GM18517 (cell line): ENCODE results near the gene CEP131.

Experiments
- ATAC-seq: cut with Tn5 transposase; IDR thresholded peaks from one replicate; pipeline ENCODE4 v1.9.1; 2021; ENCODE audit warnings: mild to moderate bottlenecking, moderate library complexity; ENCODE audit not compliant: unreplicated experiment

Gene CEP131

GRCh38 chr17:81251709-81252301 lies 29.0 kb upstream of the CEP131 start:
- ATAC-seq: no peak

- no peak for ATAC-seq
Observed at GRCh38 chr17:81251094-81251708, 28.4 kb upstream of the CEP131 start.

- no peak for ATAC-seq
Observed at GRCh38 chr17:81250286-81251093, 27.7 kb upstream of the CEP131 start.

- no peak for ATAC-seq
Observed at GRCh38 chr17:81249223-81250040, 26.7 kb upstream of the CEP131 start.

- ATAC-seq: no peak
Observed at GRCh38 chr17:81248649-81249048, 25.9 kb upstream of the CEP131 start.

- no peak for ATAC-seq
Observed at GRCh38 chr17:81247339-81247990, 24.7 kb upstream of the CEP131 start.

- no peak for ATAC-seq
Observed at GRCh38 chr17:81246679-81247338, 24.0 kb upstream of the CEP131 start.

- no peak for ATAC-seq
Observed at GRCh38 chr17:81246343-81246670, 23.5 kb upstream of the CEP131 start.

- ATAC-seq: no peak
Observed at GRCh38 chr17:81245665-81246342, 23.0 kb upstream of the CEP131 start.

GRCh38 chr17:81245024-81245664 lies 22.4 kb upstream of the CEP131 start:
- no peak for ATAC-seq

GRCh38 chr17:81244358-81245023 lies 21.7 kb upstream of the CEP131 start:
- no peak for ATAC-seq

- no peak for ATAC-seq
Observed at GRCh38 chr17:81243333-81243664, 20.5 kb upstream of the CEP131 start.

GRCh38 chr17:81242421-81243332 lies 19.9 kb upstream of the CEP131 start:
- ATAC-seq: no peak

- no peak for ATAC-seq
Observed at GRCh38 chr17:81241648-81242420, 19.1 kb upstream of the CEP131 start.

- ATAC-seq: no peak
Observed at GRCh38 chr17:81241203-81241602, 18.4 kb upstream of the CEP131 start.

GRCh38 chr17:81240761-81241160 lies 18.0 kb upstream of the CEP131 start:
- no peak for ATAC-seq
